HG03342 (cell line): Measurements from ENCODE around the gene FLT3LG.
"Not testable (repeated sequence)": the region's sequence is repeated elsewhere in the genome, so short reads cannot be mapped to it uniquely, and the experiment has no call there.

Experiments used
- ATAC-seq: cut with Tn5 transposase; IDR thresholded peaks from one replicate; pipeline ENCODE4 v1.9.1; 2021; ENCODE audit warnings: mild to moderate bottlenecking, moderate library complexity; ENCODE audit not compliant: unreplicated experiment

FLT3LG gene

GRCh38 chr19:49461130-49461529 lies 12.9 kb upstream of the FLT3LG start:
- ATAC-seq: not testable (repeated sequence)

GRCh38 chr19:49461656-49462055 lies 12.4 kb upstream of the FLT3LG start:
- no peak for ATAC-seq

GRCh38 chr19:49462492-49462891 lies 11.5 kb upstream of the FLT3LG start:
- no peak for ATAC-seq

- no peak for ATAC-seq
Measured at GRCh38 chr19:49463960-49464740, 9.9 kb upstream of the FLT3LG start.

GRCh38 chr19:49465371-49465770 lies 8.6 kb upstream of the FLT3LG start:
- no peak for ATAC-seq

GRCh38 chr19:49468199-49468598 lies 5.8 kb upstream of the FLT3LG start:
- no peak for ATAC-seq

GRCh38 chr19:49468746-49469447 lies 5.1 kb upstream of the FLT3LG start:
- peak; percentile 58 for ATAC-seq

GRCh38 chr19:49469828-49470614 lies 4.0 kb upstream of the FLT3LG start:
- peak; percentile 38 for ATAC-seq

- no peak for ATAC-seq
Measured at GRCh38 chr19:49470615-49470978, 3.4 kb upstream of the FLT3LG start.

- no peak for ATAC-seq
Measured at GRCh38 chr19:49472936-49473335, 1.1 kb upstream of the FLT3LG start.

GRCh38 chr19:49473501-49473867 lies 531 bp upstream of the FLT3LG start:
- not testable (repeated sequence) for ATAC-seq

GRCh38 chr19:49474542-49474924 lies 518 bp downstream of the FLT3LG start:
- ATAC-seq: no peak

- no peak for ATAC-seq
Measured at GRCh38 chr19:49475191-49475917, 1.3 kb downstream of the FLT3LG start.

GRCh38 chr19:49475995-49476880 lies 2.2 kb downstream of the FLT3LG start:
- ATAC-seq: no peak

- no peak for ATAC-seq
Measured at GRCh38 chr19:49479975-49480628, 6.1 kb downstream of the FLT3LG start.

GRCh38 chr19:49481020-49481683 lies 7.1 kb downstream of the FLT3LG start:
- ATAC-seq: no peak

- ATAC-seq: no peak
Measured at GRCh38 chr19:49486232-49486631, 12.2 kb downstream of the FLT3LG start.

GRCh38 chr19:49486710-49487276 lies 12.8 kb downstream of the FLT3LG start:
- no peak for ATAC-seq
